Tibial nerve (tissue), 3 donors: Measurements from ENCODE around the gene ZFY.

Experiments used
- CTCF ChIP-seq, 5 experiments: fragments of 200-600 bp in 3 of 5; fragments of 450-650 bp in 2 of 5; sonication (generic) in 3 of 5; IDR thresholded peaks; one replicate each; pipeline ENCODE4 v1.5.1; 2016 to 2019; ENCODE audit warnings: antibody characterized with exemption in 5 of 5, mild to moderate bottlenecking in 3 of 5, moderate library complexity in 2 of 5
- POLR2A ChIP-seq, 2 donors: fragments of 450-650 bp; IDR thresholded peaks; one replicate each; pipeline ENCODE4 v1.6.1; 2017; ENCODE audit warnings: antibody characterized with exemption in 2 of 2, mild to moderate bottlenecking in 2 of 2, moderate library complexity in 2 of 2

- TF ChIP-seq CTCF (IDR thresholded peaks at IDR 0.05) (no peak), POLR2A (IDR thresholded peaks at IDR 0.05) (no peak)
These were observed 15.5 kb downstream of the ZFY start for GRCh38 chrY:2950655-2951054.
